ENCODE data around the gene LMNA. TPM values are rescaled to one million over a fixed set of nuclear protein-coding genes. Genes with fewer than 3 reads are reported as not detected.

Gene LMNA
- total and polyA plus RNA-seq, 2 of the 4 experiments (the other 2 are of a cell fraction): 563 to 755 TPM

GRCh38 chr1:156157506-156157905 lies 43.0 kb downstream of the LMNA start:
- dilution Hi-C loops (cut with HindIII; ENCODE audit: low sequenced_read_pairs, unreplicated experiment): no loop called here
- H4K8ac ChIP-seq (ENCODE audit: low read depth in 2 of 2, low read length in 2 of 2): no peak overlapping the region
- H3K9ac ChIP-seq (ENCODE audit: low read depth, low read length): no peak overlapping the region
- H3K4me2 ChIP-seq (ENCODE audit: low read depth, low read length): no peak overlapping the region
- H3K4me3 ChIP-seq (ENCODE audit: insufficient read depth, low read depth, low read length): no peak overlapping the region
- H3K4me1 ChIP-seq (ENCODE audit: control insufficient read depth, insufficient read depth, low read length): peaks cover 7% of the 10 kb centered on the region
- CTCF ChIA-PET: no interaction called here
- no peak overlapping the region for H3K56ac ChIP-seq (ENCODE audit: extremely low read depth, insufficient read depth, low read length)
- H3K27me3 ChIP-seq (ENCODE audit: control insufficient read depth, insufficient read depth, low read length): peaks cover 2% of the 10 kb centered on the region; the same call in 1 of the 2 replicates
- no peak overlapping the region for H2AK9ac ChIP-seq (replicated peaks; ENCODE audit: low read depth, low read length, poor library complexity)
- H4K5ac ChIP-seq (ENCODE audit: low read depth, low read length): no peak overlapping the region
- no peak overlapping the region for H3K4ac ChIP-seq (ENCODE audit: low read depth, low read length)
- DNase-seq (no peak), ATAC-seq (ENCODE audit: low read depth) (no peak)
- H2BK20ac ChIP-seq (ENCODE audit: low read depth, low read length): no peak overlapping the region
- no TSS peak for BruUV-seq (replicated peaks)
- H3K36me3 ChIP-seq (ENCODE audit: control insufficient read depth, insufficient read depth, low read length): no peaks in the 10 kb centered on the region
- no peak overlapping the region for H3K27ac ChIP-seq (ENCODE audit: insufficient read depth, low read length)
- H2BK5ac ChIP-seq (ENCODE audit: low read depth, low read length, poor library complexity, severe bottlenecking): no peak overlapping the region
- no peak overlapping the region for H2AK5ac ChIP-seq (ENCODE audit: low read depth, low read length)
- H3K18ac ChIP-seq (ENCODE audit: low read depth, low read length): no peak overlapping the region
- in situ Hi-C loops (cut with MboI; ENCODE audit: low sequenced_read_pairs): no loop called here
- H2BK120ac ChIP-seq (ENCODE audit: low read depth, low read length): no peak overlapping the region
- POLR2A ChIA-PET (ENCODE audit: unreplicated experiment): no interaction called here
- H3K14ac ChIP-seq (replicated peaks; ENCODE audit: low read depth, low read length): no peak overlapping the region
- H4K20me1 ChIP-seq (ENCODE audit: insufficient read depth, low read length): no peaks in the 10 kb centered on the region
- TF ChIP-seq RAD21 (IDR thresholded peaks at IDR 0.05; ENCODE audit: low read length): no peak
- no peak for TF ChIP-seq CEBPB (IDR thresholded peaks at IDR 0.05; ENCODE audit: low read depth, low read length)
- TF ChIP-seq CHD1 (IDR thresholded peaks at IDR 0.05; ENCODE audit: low read depth, low read length): no peak
- TF ChIP-seq POLR2A (IDR thresholded peaks at IDR 0.05; ENCODE audit: low read depth, low read length): no peak
- no peak for TF ChIP-seq BHLHE40 (IDR thresholded peaks at IDR 0.05; ENCODE audit: low read depth, low read length)
- TF ChIP-seq FOS (IDR thresholded peaks at IDR 0.05; ENCODE audit: low read depth, low read length): no peak
- no peak for TF ChIP-seq MXI1 (IDR thresholded peaks at IDR 0.05; ENCODE audit: borderline replicate concordance, low read depth, low read length)
- TF ChIP-seq USF2 (IDR thresholded peaks at IDR 0.05; ENCODE audit: low read depth, low read length): no peak
- TF ChIP-seq RFX5 (IDR thresholded peaks at IDR 0.05; ENCODE audit: low read depth, low read length): no peak
- no peak for TF ChIP-seq CTCF (conservative IDR thresholded peaks at IDR 0.05; ENCODE audit: low read depth, low read length)
- H4K91ac ChIP-seq (ENCODE audit: insufficient read depth, low read depth, low read length): no peak overlapping the region
- H2AFZ ChIP-seq (replicated peaks; ENCODE audit: low read length, poor library complexity): no peak overlapping the region
- H3K79me1 ChIP-seq (ENCODE audit: low read depth in 1 of 2, low read length in 2 of 2): no peaks in the 10 kb centered on the region
- intact Hi-C loops (cut with micrococcal nuclease): no loop called here
- H3K9me3 ChIP-seq (ENCODE audit: control insufficient read depth, insufficient read depth, low read length): no peaks in the 10 kb centered on the region
- 94% methylated on average over 2 of the region's 3 CpGs; no CpG with 5 or more reads in 1 of the 2 experiments for WGBS, 2 experiments (ENCODE audit: extremely low coverage in 2 of 2, insufficient read length in 1 of 2)
- H3K9me1 ChIP-seq (ENCODE audit: insufficient read depth, low read length): peaks cover 15% of the 10 kb centered on the region
- H2BK15ac ChIP-seq (ENCODE audit: low read depth, low read length): no peak overlapping the region
- H3K23ac ChIP-seq (ENCODE audit: low read depth, low read length): no peak overlapping the region
